ENCODE measurements around the gene ATP2A1.

DNA sequence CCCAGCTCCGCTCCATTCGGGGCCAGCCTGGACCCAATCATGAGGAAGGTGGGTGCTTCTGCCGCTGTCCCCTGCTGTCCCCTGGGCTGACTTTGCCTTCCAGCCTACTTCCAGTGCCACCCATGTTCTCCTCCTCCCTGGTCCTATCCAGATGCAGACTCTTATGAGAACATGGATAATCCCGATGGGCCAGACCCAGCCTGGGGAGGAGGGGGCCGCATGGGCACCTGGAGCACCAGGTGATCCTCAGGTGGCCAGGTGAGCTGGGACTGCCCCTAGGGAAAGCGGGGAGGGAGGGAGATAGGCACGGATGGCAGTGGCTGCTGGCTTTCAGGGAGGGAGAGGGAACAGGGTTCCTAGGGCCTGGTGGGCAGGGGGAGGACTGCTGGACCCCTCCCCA is 60.4 kb downstream of the ATP2A1 start:
- TF ChIP-seq EZH2 (IDR thresholded peaks at IDR 0.05; ENCODE audit: low read depth, unreplicated experiment) (no peak), CTCF (conservative IDR thresholded peaks at IDR 0.05; ENCODE audit: low read depth in 2 of 2) (no peak), POLR2AphosphoS5 (IDR thresholded peaks at IDR 0.05; ENCODE audit: low read depth) (no peak), REST (IDR thresholded peaks at IDR 0.05; ENCODE audit: unreplicated experiment) (no peak), STAT1 (IDR thresholded peaks at IDR 0.05; ENCODE audit: unreplicated experiment) (no peak), CREB1 (CRISPR knock-in tag; IDR thresholded peaks at IDR 0.05; ENCODE audit: low read depth) (no peak), EZH2phosphoT487 (IDR thresholded peaks at IDR 0.05; ENCODE audit: unreplicated experiment) (no peak), JUNB (IDR thresholded peaks at IDR 0.05; ENCODE audit: unreplicated experiment) (no peak), ZNF114 (CRISPR knock-in tag; IDR thresholded peaks at IDR 0.05) (no peak)
- TF ChIP-seq, protein P1, sequence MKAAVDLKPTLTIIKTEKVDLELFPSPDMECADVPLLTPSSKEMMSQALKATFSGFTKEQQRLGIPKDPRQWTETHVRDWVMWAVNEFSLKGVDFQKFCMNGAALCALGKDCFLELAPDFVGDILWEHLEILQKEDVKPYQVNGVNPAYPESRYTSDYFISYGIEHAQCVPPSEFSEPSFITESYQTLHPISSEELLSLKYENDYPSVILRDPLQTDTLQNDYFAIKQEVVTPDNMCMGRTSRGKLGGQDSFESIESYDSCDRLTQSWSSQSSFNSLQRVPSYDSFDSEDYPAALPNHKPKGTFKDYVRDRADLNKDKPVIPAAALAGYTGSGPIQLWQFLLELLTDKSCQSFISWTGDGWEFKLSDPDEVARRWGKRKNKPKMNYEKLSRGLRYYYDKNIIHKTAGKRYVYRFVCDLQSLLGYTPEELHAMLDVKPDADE (IDR thresholded peaks at IDR 0.05), result no peak

Data from GM23338 (cell line).